ENCODE measurements around the gene FKBP2. TPM values are rescaled to one million over a fixed set of nuclear protein-coding genes. Genes with fewer than 3 reads are reported as not detected.

The FKBP2 gene
- total and polyA plus RNA-seq, 4 experiments from 2014 or later: 41.4 to 107 (median 76.3) TPM

DNA sequence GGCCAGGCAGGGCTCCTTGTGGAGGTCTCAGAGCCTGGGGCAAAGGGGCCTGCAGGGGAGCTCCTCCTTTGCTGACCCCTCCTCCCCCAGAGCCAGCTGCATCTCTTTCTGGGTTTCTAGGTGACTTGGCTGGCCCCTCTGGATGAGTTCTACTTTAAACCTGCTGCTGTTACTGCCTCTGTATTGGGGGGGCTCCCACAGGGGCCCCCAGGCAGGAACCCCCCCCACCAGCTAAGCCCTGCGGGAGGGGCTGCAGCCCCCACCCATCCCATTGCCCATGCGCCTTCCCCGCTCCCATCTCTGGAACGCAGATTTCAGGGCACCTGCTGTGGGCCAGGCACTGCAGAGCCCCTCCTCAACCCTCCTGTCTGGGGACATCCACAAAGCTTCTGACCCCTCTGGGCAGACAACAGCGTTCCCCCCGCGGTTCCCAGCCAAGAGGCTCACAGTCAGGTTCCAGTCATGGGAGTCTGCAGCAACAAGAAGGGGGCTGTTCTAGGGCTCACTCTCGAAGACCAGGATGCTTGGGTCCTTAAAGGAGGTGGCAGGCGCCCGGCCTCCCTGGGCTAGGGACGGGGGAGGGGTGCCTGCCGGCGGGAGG is 9.6 kb downstream of the FKBP2 start:
- no peaks in the 10 kb centered on the region for H3K27me3 Mint-ChIP-seq
- peaks cover 5 to 46% (median 20%) of the 10 kb centered on the region in 4 donors for H3K4me1 Mint-ChIP-seq
- H3K9me3 ChIP-seq (ENCODE audit: control insufficient read depth in 1 of 2, low read length in 2 of 2): no peaks in the 10 kb centered on the region
- CTCF ChIA-PET (ENCODE audit: partially characterized antibody): interaction anchor here (0.6 to 10.5 kb wide), 22 partner anchors 8 to 1686 kb away, joined by 3 to 121 read pairs (median 6); partner anchors contain the start of genes CATSPERZ, DNAJC4, ESRRA and FERMT3
- peaks cover 0 to 2% of the 10 kb centered on the region in 2 donors for H3K36me3 Mint-ChIP-seq
- H3K27me3 ChIP-seq (ENCODE audit: insufficient read depth, low read length): no peaks in the 10 kb centered on the region
- peak overlapping the region in 1 of 2 donors; percentile 38 for H3K4me3 ChIP-seq (ENCODE audit: low read length in 2 of 2)
- H3K27ac Mint-ChIP-seq: peak overlapping the region in 1 of 7 donors; percentile 68
- H3K9me3 Mint-ChIP-seq: no peaks in the 10 kb centered on the region
- no peaks in the 10 kb centered on the region for H3K36me3 ChIP-seq (ENCODE audit: insufficient read depth, low read length)
- peaks cover 46% of the 10 kb centered on the region for H3K4me1 ChIP-seq (ENCODE audit: insufficient read depth, low read length)
- peak overlapping the region in 7 of 8 donors; percentile 44 to 89 (median 87) for H3K4me3 Mint-ChIP-seq
- POLR2A ChIA-PET (ENCODE audit: partially characterized antibody): interaction anchor here (1.1 to 38.9 kb wide), 12 partner anchors 8 to 67 kb away, joined by 3 to 937 read pairs (median 12); partner anchors contain the start of genes BAD, DNAJC4, FERMT3 and FKBP2
- DNase-seq: no peak
- intact Hi-C loops (cut with micrococcal nuclease): loop anchor here (1.0 kb wide), 4 partner anchors 19 to 51 kb away; partner anchors contain the start of gene DNAJC4
- no peak overlapping the region for H3K27ac ChIP-seq (ENCODE audit: low read depth, low read length)

DNA sequence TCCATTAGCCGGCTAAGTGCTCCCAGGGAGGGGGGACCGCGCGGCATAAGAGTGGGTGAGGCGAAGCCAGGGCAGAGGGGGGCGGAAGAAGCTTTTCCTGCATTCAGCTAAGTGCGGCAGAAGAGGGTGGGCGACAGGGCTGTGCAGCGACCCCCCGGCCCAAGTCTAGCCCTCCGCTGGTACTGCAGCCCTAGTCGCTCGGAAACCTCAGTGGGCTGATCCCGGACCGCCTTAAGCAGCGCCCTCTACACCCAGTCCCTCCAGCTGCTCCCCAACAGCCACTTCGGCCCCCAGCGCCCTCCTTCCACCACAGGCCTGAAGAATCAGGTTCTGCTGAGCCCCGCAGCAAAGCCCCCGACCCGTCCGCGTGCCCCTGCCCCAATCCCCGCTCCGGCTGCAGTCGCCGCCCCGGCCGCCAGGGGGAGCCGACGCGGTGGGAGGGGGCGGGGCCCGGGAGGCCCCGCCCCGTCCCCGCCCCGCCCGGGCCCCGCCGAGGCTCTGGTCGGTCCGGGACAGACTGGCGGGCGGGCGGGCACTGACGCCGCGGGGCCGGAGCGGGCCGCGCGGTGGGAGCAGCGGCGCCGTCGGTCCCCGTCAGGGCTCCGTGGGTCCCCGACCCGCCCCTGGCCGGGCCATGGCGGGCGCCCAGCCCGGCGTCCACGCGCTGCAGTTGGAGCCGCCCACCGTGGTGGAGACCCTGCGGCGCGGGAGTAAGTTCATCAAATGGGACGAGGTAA is 10.3 kb downstream of the FKBP2 start, which contains the start of gene PLCB3:
TSS of gene PLCB3 (plus strand) at position 515 of the 737 bp plus-strand sequence. CDS start at position 635, 120 bp downstream.
- no peaks in the 10 kb centered on the region for H3K27me3 ChIP-seq (ENCODE audit: insufficient read depth, low read length)
- peak within 1 kb of the TSS; percentile 81 to 89 (median 85) for H3K27ac Mint-ChIP-seq
- H3K36me3 Mint-ChIP-seq: peaks cover 0 to 2% of the 10 kb centered on the region in 2 donors
- peak within 1 kb of the TSS; percentile 84 to 89 (median 88) for H3K4me3 Mint-ChIP-seq
- no peaks in the 10 kb centered on the region for H3K9me3 ChIP-seq (ENCODE audit: control insufficient read depth in 1 of 2, low read length in 2 of 2)
- ChIA-PET CTCF (ENCODE audit: partially characterized antibody) (interaction anchor here (0.6 to 10.5 kb wide), 20 partner anchors 8 to 1686 kb away, joined by 3 to 121 read pairs (median 6); partner anchors contain the start of genes CATSPERZ, DNAJC4, ESRRA and FERMT3), POLR2A (ENCODE audit: partially characterized antibody) (interaction anchor here (1.1 to 38.9 kb wide), 12 partner anchors 9 to 67 kb away, joined by 3 to 937 read pairs (median 12); partner anchors contain the start of genes BAD, DNAJC4, FERMT3 and FKBP2)
- H3K9me3 Mint-ChIP-seq: no peaks in the 10 kb centered on the region
- peaks cover 5 to 40% (median 16%) of the 10 kb centered on the region in 4 donors for H3K4me1 Mint-ChIP-seq
- intact Hi-C loops (cut with micrococcal nuclease): loop anchor here (1.0 kb wide), 4 partner anchors 18 to 50 kb away; partner anchors contain the start of gene DNAJC4
- H3K27me3 Mint-ChIP-seq: no peaks in the 10 kb centered on the region
- H3K27ac ChIP-seq (ENCODE audit: low read depth, low read length): peak within 1 kb of the TSS; percentile 36
- H3K4me3 ChIP-seq (ENCODE audit: low read length in 2 of 2): peak within 1 kb of the TSS; percentile 17 to 56
- H3K4me1 ChIP-seq (ENCODE audit: insufficient read depth, low read length): peaks cover 40% of the 10 kb centered on the region
- H3K36me3 ChIP-seq (ENCODE audit: insufficient read depth, low read length): no peaks in the 10 kb centered on the region
- peak; percentile 53 to 55 (median 53) for DNase-seq

DNA sequence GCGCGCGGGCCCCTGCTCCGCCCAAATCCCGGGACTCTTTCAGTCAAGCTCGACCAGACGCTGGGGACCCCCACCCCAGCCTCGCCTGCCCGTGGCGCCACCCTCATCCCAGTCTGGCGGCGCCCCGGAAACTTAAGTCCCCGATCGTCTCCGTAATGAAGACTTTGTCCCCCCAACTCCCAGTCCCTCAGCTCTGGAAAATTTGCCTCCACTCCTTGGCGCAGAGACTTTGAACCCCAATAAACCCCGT is 10.8 kb downstream of the FKBP2 start:
- H3K4me1 ChIP-seq (ENCODE audit: insufficient read depth, low read length): peaks cover 40% of the 10 kb centered on the region
- H3K36me3 ChIP-seq (ENCODE audit: insufficient read depth, low read length): peaks cover 3% of the 10 kb centered on the region
- ChIA-PET POLR2A (ENCODE audit: partially characterized antibody) (interaction anchor here (1.2 to 38.9 kb wide), 9 partner anchors 9 to 66 kb away, joined by 3 to 937 read pairs (median 23); partner anchors contain the start of genes DNAJC4, FERMT3, FKBP2 and GPR137), CTCF (ENCODE audit: partially characterized antibody) (interaction anchor here (1.7 to 10.5 kb wide), 6 partner anchors 10 to 66 kb away, joined by 4 to 121 read pairs (median 30); partner anchors contain the start of genes CATSPERZ, ESRRA, FERMT3 and PRDX5)
- H3K27ac ChIP-seq (ENCODE audit: low read depth, low read length): peak overlapping the region; percentile 36
- peak overlapping the region in 6 of 7 donors; percentile 53 to 88 (median 83) for H3K27ac Mint-ChIP-seq
- intact Hi-C loops (cut with micrococcal nuclease): loop anchor here (1.0 kb wide), 4 partner anchors 18 to 50 kb away; partner anchors contain the start of gene DNAJC4
- H3K9me3 Mint-ChIP-seq: no peaks in the 10 kb centered on the region
- H3K4me3 ChIP-seq (ENCODE audit: low read length in 2 of 2): peak overlapping the region; percentile 17 to 56
- no peaks in the 10 kb centered on the region for H3K27me3 Mint-ChIP-seq
- H3K36me3 Mint-ChIP-seq: peaks cover 0 to 3% of the 10 kb centered on the region in 2 donors
- H3K4me3 Mint-ChIP-seq: peak overlapping the region; percentile 81 to 89 (median 86)
- H3K4me1 Mint-ChIP-seq: peaks cover 5 to 40% (median 15%) of the 10 kb centered on the region in 4 donors
- no peak for DNase-seq
- H3K27me3 ChIP-seq (ENCODE audit: insufficient read depth, low read length): no peaks in the 10 kb centered on the region
- no peaks in the 10 kb centered on the region for H3K9me3 ChIP-seq (ENCODE audit: control insufficient read depth in 1 of 2, low read length in 2 of 2)

- Histone ChIP-seq H3K4me1 (ENCODE audit: insufficient read depth, low read length) (peaks cover 36% of the 10 kb centered on the region), H3K36me3 (ENCODE audit: insufficient read depth, low read length) (peaks cover 3% of the 10 kb centered on the region), H3K27ac (ENCODE audit: low read depth, low read length) (peak overlapping the region; percentile 36), H3K4me3 (ENCODE audit: low read length in 2 of 2) (peak overlapping the region; percentile 17 to 56), H3K27me3 (ENCODE audit: insufficient read depth, low read length) (no peaks in the 10 kb centered on the region), H3K9me3 (ENCODE audit: control insufficient read depth in 1 of 2, low read length in 2 of 2) (no peaks in the 10 kb centered on the region)
- ChIA-PET POLR2A (ENCODE audit: partially characterized antibody) (interaction anchor here (1.2 to 38.9 kb wide), 9 partner anchors 10 to 66 kb away, joined by 3 to 937 read pairs (median 23); partner anchors contain the start of genes DNAJC4, FERMT3, FKBP2 and GPR137), CTCF (ENCODE audit: partially characterized antibody) (interaction anchor here (1.7 to 10.5 kb wide), 6 partner anchors 9 to 65 kb away, joined by 4 to 121 read pairs (median 30); partner anchors contain the start of genes CATSPERZ, ESRRA, FERMT3 and PRDX5)
- Mint-ChIP-seq H3K4me3 (peak overlapping the region; percentile 81 to 89 (median 86)), H3K9me3 (no peaks in the 10 kb centered on the region), H3K4me1 (peaks cover 5 to 36% (median 13%) of the 10 kb centered on the region in 4 donors), H3K27ac (peak overlapping the region; percentile 53 to 88 (median 82)), H3K36me3 (peaks cover 0 to 4% of the 10 kb centered on the region in 2 donors), H3K27me3 (no peaks in the 10 kb centered on the region)
- DNase-seq: peak in 1 of 5 donors; percentile 17
- intact Hi-C loops (cut with micrococcal nuclease): no loop called here
Measured at GRCh38 chr11:64252003-64252872, 11.3 kb downstream of the FKBP2 start.

DNA sequence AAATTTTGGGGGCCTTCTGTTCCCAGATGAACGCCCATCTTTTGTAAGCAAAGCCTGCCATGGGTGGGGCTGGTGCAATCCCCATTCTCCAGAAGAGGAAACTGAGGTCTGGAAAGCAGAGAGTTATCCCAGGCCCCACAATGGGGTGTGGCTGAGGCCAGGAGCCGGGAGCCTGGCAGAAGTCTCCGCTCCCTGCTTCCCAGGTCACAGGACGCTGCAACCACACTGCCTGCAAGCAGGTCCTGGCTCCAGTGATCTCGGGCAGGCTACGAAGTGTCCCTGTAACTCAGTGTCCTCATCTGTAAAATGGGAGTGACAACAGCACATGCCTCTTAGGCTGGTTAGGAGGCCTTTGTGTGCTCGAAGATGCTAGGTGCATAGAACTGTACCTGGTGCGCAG is 12.1 kb downstream of the FKBP2 start:
- H3K27ac ChIP-seq (ENCODE audit: low read depth, low read length): no peak overlapping the region
- no peaks in the 10 kb centered on the region for H3K9me3 ChIP-seq (ENCODE audit: control insufficient read depth in 1 of 2, low read length in 2 of 2)
- peaks cover 0 to 8% of the 10 kb centered on the region in 2 donors for H3K36me3 Mint-ChIP-seq
- no peak overlapping the region for H3K4me3 ChIP-seq (ENCODE audit: low read length in 2 of 2)
- H3K4me3 Mint-ChIP-seq: peak overlapping the region; percentile 2 to 66 (median 42)
- H3K27ac Mint-ChIP-seq: peak overlapping the region in 2 of 7 donors; percentile 7 to 55
- CTCF ChIA-PET (ENCODE audit: partially characterized antibody): interaction anchor here (1.0 to 3.7 kb wide), 4 partner anchors 11 to 48 kb away, joined by 3 to 43 read pairs (median 10); no protein-coding TSS in a partner anchor
- H3K4me1 ChIP-seq (ENCODE audit: insufficient read depth, low read length): peaks cover 31% of the 10 kb centered on the region
- no peaks in the 10 kb centered on the region for H3K27me3 ChIP-seq (ENCODE audit: insufficient read depth, low read length)
- no peaks in the 10 kb centered on the region for H3K9me3 Mint-ChIP-seq
- no peak for DNase-seq
- H3K27me3 Mint-ChIP-seq: no peaks in the 10 kb centered on the region
- POLR2A ChIA-PET (ENCODE audit: partially characterized antibody): interaction anchor here (1.8 to 38.9 kb wide), 4 partner anchors 10 to 44 kb away, joined by 6 to 937 read pairs (median 158); partner anchors contain the start of genes FERMT3 and FKBP2
- H3K4me1 Mint-ChIP-seq: peaks cover 5 to 32% (median 10%) of the 10 kb centered on the region in 4 donors
- intact Hi-C loops (cut with micrococcal nuclease): no loop called here
- peaks cover 3% of the 10 kb centered on the region for H3K36me3 ChIP-seq (ENCODE audit: insufficient read depth, low read length)

GRCh38 chr11:64253481-64253880 is 12.6 kb downstream of the FKBP2 start:
- Mint-ChIP-seq H3K4me3 (peak overlapping the region in 5 of 8 donors; percentile 2 to 55 (median 39)), H3K36me3 (peaks cover 0 to 9% of the 10 kb centered on the region in 2 donors), H3K27me3 (no peaks in the 10 kb centered on the region), H3K4me1 (peaks cover 5 to 29% (median 9%) of the 10 kb centered on the region in 4 donors), H3K27ac (peak overlapping the region in 2 of 7 donors; percentile 55 to 59), H3K9me3 (no peaks in the 10 kb centered on the region)
- no peak overlapping the region for H3K4me3 ChIP-seq (ENCODE audit: low read length in 2 of 2)
- peaks cover 3% of the 10 kb centered on the region for H3K36me3 ChIP-seq (ENCODE audit: insufficient read depth, low read length)
- H3K9me3 ChIP-seq (ENCODE audit: control insufficient read depth in 1 of 2, low read length in 2 of 2): no peaks in the 10 kb centered on the region
- intact Hi-C loops (cut with micrococcal nuclease): no loop called here
- H3K4me1 ChIP-seq (ENCODE audit: insufficient read depth, low read length): peaks cover 31% of the 10 kb centered on the region
- POLR2A ChIA-PET (ENCODE audit: partially characterized antibody): interaction anchor here (1.0 to 1.8 kb wide), 3 partner anchors 8 to 17 kb away, joined by 3 to 6 read pairs (median 6); no protein-coding TSS in a partner anchor
- H3K27ac ChIP-seq (ENCODE audit: low read depth, low read length): no peak overlapping the region
- CTCF ChIA-PET (ENCODE audit: partially characterized antibody): interaction anchor here (0.6 to 1.4 kb wide), 8 partner anchors 9 to 51 kb away, joined by 3 to 5 read pairs (median 3); partner anchors contain the start of gene FERMT3
- DNase-seq: no peak
- H3K27me3 ChIP-seq (ENCODE audit: insufficient read depth, low read length): no peaks in the 10 kb centered on the region

All from CD4-positive, alpha-beta memory T cell (primary cell).